IMR-90 (cell line): ENCODE measurements around the gene TMOD1. TPM values are rescaled to one million over a fixed set of nuclear protein-coding genes. Genes with fewer than 3 reads are reported as not detected.
A peak's percentile ranks its signal among the peaks of the same experiment; 100 is the strongest.

Source experiments
- ATAC-seq: fragments of 200-7000 bp; cut with Tn5 transposase; 2 replicates; pipeline ENCODE4 v1.9.1; 2020; ENCODE audit warnings: low read depth, mild to moderate bottlenecking, moderate library complexity
- BruUV-seq: library from RNA; stranded (reverse); fragments of 400-500 nt; replicated peaks from 2 replicates; lab custom pipeline; 2021; lab: Mats Ljungman, UMichigan
- CTCF ChIA-PET: fragments of 300-600 bp; formaldehyde crosslinking; extraction: SDS; loops from one replicate; lab custom pipeline; 2021; ENCODE audit warnings: antibody characterized with exemption; lab: Yijun Ruan, JAX
- POLR2A ChIA-PET: fragments of 300-600 bp; sonication (Branson Sonifier 250); formaldehyde crosslinking; loops from one replicate; lab custom pipeline; 2022; ENCODE audit warnings: antibody characterized with exemption; ENCODE audit not compliant: unreplicated experiment; lab: Charles Lee
- DNase-seq: peaks from one replicate; pipeline ENCODE4 v3.0.0; 2013
- H2AFZ ChIP-seq: replicated peaks from 2 replicates; pipeline ENCODE3; 2013; ENCODE audit warnings: low read length, mild to moderate bottlenecking; ENCODE audit not compliant: poor library complexity
- H2AK5ac ChIP-seq: 2 replicates; pipeline ENCODE4 v1.6.1; 2013; ENCODE audit warnings: low read depth, low read length, inconsistent platforms
- H2AK9ac ChIP-seq: replicated peaks from 2 replicates; pipeline ENCODE3; 2013; ENCODE audit warnings: mild to moderate bottlenecking, low read depth, low read length, moderate library complexity; ENCODE audit not compliant: poor library complexity
- H2BK120ac ChIP-seq: 2 replicates; pipeline ENCODE4 v1.6.1; 2013; ENCODE audit warnings: low read depth, low read length, inconsistent platforms
- H2BK15ac ChIP-seq: 3 replicates; pipeline ENCODE4 v1.6.1; 2013; ENCODE audit warnings: low read depth, low read length, inconsistent platforms
- H2BK20ac ChIP-seq: 2 replicates; pipeline ENCODE4 v1.6.1; 2013; ENCODE audit warnings: low read depth, mild to moderate bottlenecking, inconsistent platforms, low read length, moderate library complexity
- H2BK5ac ChIP-seq: 2 replicates; pipeline ENCODE4 v1.6.1; 2013; ENCODE audit warnings: mild to moderate bottlenecking, low read depth, low read length, inconsistent platforms; ENCODE audit not compliant: poor library complexity, severe bottlenecking
- H3K14ac ChIP-seq: replicated peaks from 2 replicates; pipeline ENCODE4 v1.6.1; 2013; ENCODE audit warnings: low read depth, low read length, inconsistent platforms
- H3K18ac ChIP-seq: 2 replicates; pipeline ENCODE4 v1.6.1; 2013; ENCODE audit warnings: low read depth, low read length, control low read depth
- H3K23ac ChIP-seq: 2 replicates; pipeline ENCODE4 v1.6.1; 2013; ENCODE audit warnings: low read depth, low read length, inconsistent platforms
- H3K27ac ChIP-seq: 2 replicates; pipeline ENCODE4 v1.5.1; 2013; ENCODE audit warnings: mild to moderate bottlenecking, control low read depth, low read length; ENCODE audit not compliant: insufficient read depth
- H3K27me3 ChIP-seq: 2 replicates; pipeline ENCODE4 v1.6.1; 2013; ENCODE audit warnings: low read length; ENCODE audit not compliant: control insufficient read depth, insufficient read depth
- H3K36me3 ChIP-seq: 2 replicates; pipeline ENCODE4 v1.6.1; 2013; ENCODE audit warnings: low read length, mixed read lengths; ENCODE audit not compliant: control insufficient read depth, insufficient read depth
- H3K4ac ChIP-seq: 2 replicates; pipeline ENCODE4 v1.6.1; 2013; ENCODE audit warnings: low read depth, low read length, inconsistent platforms
- H3K4me1 ChIP-seq: 2 replicates; pipeline ENCODE4 v1.6.1; 2013; ENCODE audit warnings: low read length, mixed read lengths; ENCODE audit not compliant: control insufficient read depth, insufficient read depth
- H3K4me2 ChIP-seq: 2 replicates; pipeline ENCODE4 v1.6.1; 2013; ENCODE audit warnings: low read depth, mild to moderate bottlenecking, control low read depth, low read length, moderate library complexity
- H3K4me3 ChIP-seq: 2 replicates; pipeline ENCODE4 v1.5.1; 2013; ENCODE audit warnings: low read depth, mild to moderate bottlenecking, control low read depth, low read length, moderate library complexity; ENCODE audit not compliant: insufficient read depth
- H3K56ac ChIP-seq: 2 replicates; pipeline ENCODE4 v1.6.1; 2013; ENCODE audit warnings: low read length, inconsistent platforms; ENCODE audit not compliant: insufficient read depth; ENCODE audit errors: extremely low read depth
- H3K79me1 ChIP-seq, 2 experiments: 2 replicates each; pipeline ENCODE4 v1.6.1; 2013; ENCODE audit warnings: low read length in 2 of 2, inconsistent platforms in 1 of 2, low read depth in 1 of 2
- H3K9ac ChIP-seq: 2 replicates; pipeline ENCODE4 v1.6.1; 2013; ENCODE audit warnings: low read depth, low read length, control low read depth
- H3K9me1 ChIP-seq: 2 replicates; pipeline ENCODE4 v1.6.1; 2013; ENCODE audit warnings: low read length, inconsistent platforms; ENCODE audit not compliant: insufficient read depth
- H3K9me3 ChIP-seq: 2 replicates; pipeline ENCODE4 v1.6.1; 2013; ENCODE audit warnings: low read length; ENCODE audit not compliant: control insufficient read depth, insufficient read depth
- H4K20me1 ChIP-seq: 2 replicates; pipeline ENCODE4 v1.6.1; 2013; ENCODE audit warnings: low read length, inconsistent platforms; ENCODE audit not compliant: insufficient read depth
- H4K5ac ChIP-seq: 2 replicates; pipeline ENCODE4 v1.6.1; 2013; ENCODE audit warnings: mild to moderate bottlenecking, low read depth, low read length, control low read depth
- H4K8ac ChIP-seq, 2 experiments: 2 replicates each; pipeline ENCODE4 v1.6.1; 2013; ENCODE audit warnings: low read depth in 2 of 2, low read length in 2 of 2, control low read depth in 1 of 2, inconsistent platforms in 1 of 2
- H4K91ac ChIP-seq: 2 replicates; pipeline ENCODE4 v1.6.1; 2013; ENCODE audit warnings: low read depth, low read length, inconsistent platforms; ENCODE audit not compliant: insufficient read depth
- BHLHE40 ChIP-seq: fragments of 150-350 bp; IDR thresholded peaks from 2 replicates; pipeline ENCODE4 v1.6.1; 2016; ENCODE audit warnings: mild to moderate bottlenecking, low read depth, low read length
- CHD1 ChIP-seq: IDR thresholded peaks from 2 replicates; pipeline ENCODE4 v1.6.1; 2012; ENCODE audit warnings: low read depth, low read length, improper control_type of control experiment
- NFE2L2 ChIP-seq: fragments of 150-350 bp; IDR thresholded peaks from 2 replicates; pipeline ENCODE4 v1.6.1; 2016; ENCODE audit warnings: low read depth, mild to moderate bottlenecking, low read length
- POLR2A ChIP-seq: IDR thresholded peaks from 2 replicates; pipeline ENCODE4 v1.6.1; 2012; ENCODE audit warnings: mild to moderate bottlenecking, low read depth, low read length
- RAD21 ChIP-seq: IDR thresholded peaks from 2 replicates; pipeline ENCODE4 v1.6.1; 2012; ENCODE audit warnings: low read length, improper control_type of control experiment
- RCOR1 ChIP-seq: IDR thresholded peaks from 2 replicates; pipeline ENCODE4 v1.6.1; 2012; ENCODE audit warnings: mild to moderate bottlenecking, low read length, improper control_type of control experiment; ENCODE audit not compliant: insufficient replicate concordance
- RFX5 ChIP-seq: IDR thresholded peaks from 2 replicates; pipeline ENCODE4 v1.8.0; 2012; ENCODE audit warnings: low read depth, mild to moderate bottlenecking, low read length, moderate library complexity
- WGBS, 2 experiments: methylation state at CpG; one replicate each; pipeline versions ENCODE4 v1.1.5 to v1.1.7; 2013; ENCODE audit warnings: missing lambda C conversion rate in 2 of 2; ENCODE audit not compliant: insufficient read length in 1 of 2; ENCODE audit errors: extremely low coverage in 2 of 2; 5-methylcytosine and 5-hydroxymethylcytosine counted together
- dilution Hi-C: fragments of 300-500 bp; cut with HindIII; formaldehyde crosslinking; loops from one replicate; pipeline ENCODE4 v1.14.3; 2018; ENCODE audit warnings: low sequenced_read_pairs; ENCODE audit not compliant: unreplicated experiment
- in situ Hi-C: fragments of 300-500 bp; cut with MboI; formaldehyde crosslinking; loops from 3 replicates; pipeline ENCODE4 v1.14.3; 2019; ENCODE audit warnings: low sequenced_read_pairs, inconsistent platforms, mixed read lengths
- intact Hi-C: fragments of 100-400 bp; cut with micrococcal nuclease; formaldehyde crosslinking; loops from 2 replicates; pipeline ENCODE4 v1.10.0; 2022
- polyA plus RNA-seq, 3 experiments: library from polyadenylated mRNA; depleted of rRNA; stranded (reverse); fragments of >200 nt; gene quantifications; 2 replicates each; pipeline ENCODE4 v1.2.3, GENCODE V29; 2012; ENCODE audit warnings: low replicate concordance in 1 of 3
- total RNA-seq: library from RNA; depleted of rRNA; stranded (reverse); fragments of >200 nt; gene quantifications from 2 replicates; pipeline ENCODE4 v1.2.3, GENCODE V29; 2012
- TF ChIP-seq, protein P1 (sequence below): fragments of 150-350 bp; IDR thresholded peaks from 2 replicates; pipeline ENCODE4 v1.6.1; 2017; ENCODE audit warnings: mild to moderate bottlenecking, antibody characterized with exemption, low read length, low read depth
- TF ChIP-seq, protein P2 (sequence below): fragments of 150-350 bp; IDR thresholded peaks from 2 replicates; pipeline ENCODE4 v1.6.1; 2016; ENCODE audit warnings: low read depth, mild to moderate bottlenecking, low read length, moderate library complexity, borderline replicate concordance
- TF ChIP-seq, protein P3 (sequence below): conservative IDR thresholded peaks from 2 replicates; pipeline ENCODE4 v1.5.1; 2012; ENCODE audit warnings: mild to moderate bottlenecking, low read depth, low read length, improper control_type of control experiment

TMOD1 gene
- total and polyA plus RNA-seq, 2 of the 4 experiments (the other 2 are of a cell fraction), result 0.18 to 0.38 TPM

DNA sequence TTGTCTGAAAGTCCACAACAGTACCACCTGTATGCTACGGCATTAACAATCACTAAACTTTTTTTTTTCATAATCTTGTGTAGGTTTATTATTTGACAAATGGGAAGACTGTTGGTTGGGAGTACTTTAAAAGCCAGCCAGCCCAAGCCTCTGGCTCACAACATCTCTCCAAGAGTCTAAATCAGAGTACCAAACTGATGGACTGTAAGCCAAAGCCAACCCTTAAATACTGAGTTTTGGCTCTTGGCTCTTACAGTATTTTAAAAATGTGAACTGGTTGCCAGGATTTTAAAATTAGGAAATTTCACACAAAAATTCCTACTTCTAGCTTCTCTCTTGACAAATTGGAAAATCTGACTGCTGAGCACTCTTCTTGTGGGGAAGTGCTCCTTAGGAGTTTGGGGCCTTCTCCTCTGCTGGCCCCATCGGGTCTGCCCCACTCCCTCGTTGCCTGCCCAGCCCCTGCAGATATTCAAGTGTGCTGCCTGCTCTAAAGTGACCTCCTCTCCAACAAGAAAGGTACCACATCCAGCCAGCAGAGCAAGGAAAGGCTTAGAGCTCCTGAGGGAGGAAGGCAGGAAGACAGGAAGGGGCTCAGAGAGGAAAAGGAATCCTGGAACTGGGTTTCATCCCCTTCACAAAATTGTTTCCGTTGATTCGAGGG, 21.8 kb upstream of the TMOD1 start:
- no CpG with 5 or more reads among the region's 5 CpGs for WGBS, 2 experiments
- H2AK9ac ChIP-seq, result no peak overlapping the region
- H4K8ac ChIP-seq, result no peak overlapping the region
- no peak overlapping the region for H2AK5ac ChIP-seq
- peak overlapping the region; percentile 35 for H2BK20ac ChIP-seq
- H2AFZ ChIP-seq, result no peak overlapping the region
- H3K4ac ChIP-seq, result 0 out of 2 replicates have a peak overlapping the region, but pooled peaks have one; percentile 1
- H2BK120ac ChIP-seq, result no peak overlapping the region
- H3K14ac ChIP-seq, result peak overlapping the region; percentile 58; the same call in 1 of the 2 replicates
- in situ Hi-C loops, result no loop called here
- BruUV-seq, result no TSS peak
- no peak overlapping the region for H3K56ac ChIP-seq
- H3K4me3 ChIP-seq, result no peak overlapping the region
- no peaks in the 10 kb centered on the region for H3K27me3 ChIP-seq
- CTCF ChIA-PET, result interaction anchor here (1.0 to 1.7 kb wide), 2 partner anchors 8 to 136 kb away, joined by 3 to 8 read pairs; no protein-coding TSS in a partner anchor
- intact Hi-C loops, result no loop called here
- H3K36me3 ChIP-seq, result peaks cover 4% of the 10 kb centered on the region; the same call in 1 of the 2 replicates
- H3K9me3 ChIP-seq, result no peaks in the 10 kb centered on the region
- no peaks in the 10 kb centered on the region; the same call in 1 of the 2 replicates for H3K9me1 ChIP-seq
- no peaks in the 10 kb centered on the region; the same call in 1 of the 2 replicates for H4K20me1 ChIP-seq
- no peak overlapping the region for H3K9ac ChIP-seq
- POLR2A ChIA-PET, result no interaction called here
- H3K27ac ChIP-seq, result no peak overlapping the region
- H3K79me1 ChIP-seq, result no peaks in the 10 kb centered on the region
- no peak overlapping the region; the same call in 1 of the 2 replicates for H4K5ac ChIP-seq
- 0 out of 2 replicates have a peak overlapping the region, but pooled peaks have one; percentile 13 for H4K91ac ChIP-seq
- no peak overlapping the region for H2BK5ac ChIP-seq
- no peak overlapping the region for H3K23ac ChIP-seq
- H3K4me1 ChIP-seq, result peaks cover 9% of the 10 kb centered on the region
- H3K4me2 ChIP-seq, result no peak overlapping the region
- DNase-seq, result no peak
- TF ChIP-seq, protein P1, sequence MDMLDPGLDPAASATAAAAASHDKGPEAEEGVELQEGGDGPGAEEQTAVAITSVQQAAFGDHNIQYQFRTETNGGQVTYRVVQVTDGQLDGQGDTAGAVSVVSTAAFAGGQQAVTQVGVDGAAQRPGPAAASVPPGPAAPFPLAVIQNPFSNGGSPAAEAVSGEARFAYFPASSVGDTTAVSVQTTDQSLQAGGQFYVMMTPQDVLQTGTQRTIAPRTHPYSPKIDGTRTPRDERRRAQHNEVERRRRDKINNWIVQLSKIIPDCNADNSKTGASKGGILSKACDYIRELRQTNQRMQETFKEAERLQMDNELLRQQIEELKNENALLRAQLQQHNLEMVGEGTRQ, result no peak
- no peak for TF ChIP-seq CHD1
- TF ChIP-seq RAD21, result no peak
- no peak for TF ChIP-seq RCOR1
- TF ChIP-seq, protein P2, sequence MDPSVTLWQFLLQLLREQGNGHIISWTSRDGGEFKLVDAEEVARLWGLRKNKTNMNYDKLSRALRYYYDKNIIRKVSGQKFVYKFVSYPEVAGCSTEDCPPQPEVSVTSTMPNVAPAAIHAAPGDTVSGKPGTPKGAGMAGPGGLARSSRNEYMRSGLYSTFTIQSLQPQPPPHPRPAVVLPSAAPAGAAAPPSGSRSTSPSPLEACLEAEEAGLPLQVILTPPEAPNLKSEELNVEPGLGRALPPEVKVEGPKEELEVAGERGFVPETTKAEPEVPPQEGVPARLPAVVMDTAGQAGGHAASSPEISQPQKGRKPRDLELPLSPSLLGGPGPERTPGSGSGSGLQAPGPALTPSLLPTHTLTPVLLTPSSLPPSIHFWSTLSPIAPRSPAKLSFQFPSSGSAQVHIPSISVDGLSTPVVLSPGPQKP, result no peak
- no peak for TF ChIP-seq POLR2A
- TF ChIP-seq BHLHE40, result no peak
- no peak for TF ChIP-seq RFX5
- no peak for TF ChIP-seq NFE2L2
- TF ChIP-seq, protein P3, sequence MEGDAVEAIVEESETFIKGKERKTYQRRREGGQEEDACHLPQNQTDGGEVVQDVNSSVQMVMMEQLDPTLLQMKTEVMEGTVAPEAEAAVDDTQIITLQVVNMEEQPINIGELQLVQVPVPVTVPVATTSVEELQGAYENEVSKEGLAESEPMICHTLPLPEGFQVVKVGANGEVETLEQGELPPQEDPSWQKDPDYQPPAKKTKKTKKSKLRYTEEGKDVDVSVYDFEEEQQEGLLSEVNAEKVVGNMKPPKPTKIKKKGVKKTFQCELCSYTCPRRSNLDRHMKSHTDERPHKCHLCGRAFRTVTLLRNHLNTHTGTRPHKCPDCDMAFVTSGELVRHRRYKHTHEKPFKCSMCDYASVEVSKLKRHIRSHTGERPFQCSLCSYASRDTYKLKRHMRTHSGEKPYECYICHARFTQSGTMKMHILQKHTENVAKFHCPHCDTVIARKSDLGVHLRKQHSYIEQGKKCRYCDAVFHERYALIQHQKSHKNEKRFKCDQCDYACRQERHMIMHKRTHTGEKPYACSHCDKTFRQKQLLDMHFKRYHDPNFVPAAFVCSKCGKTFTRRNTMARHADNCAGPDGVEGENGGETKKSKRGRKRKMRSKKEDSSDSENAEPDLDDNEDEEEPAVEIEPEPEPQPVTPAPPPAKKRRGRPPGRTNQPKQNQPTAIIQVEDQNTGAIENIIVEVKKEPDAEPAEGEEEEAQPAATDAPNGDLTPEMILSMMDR, result no peak
- ATAC-seq, result no peak
- H2BK15ac ChIP-seq, result no peak overlapping the region
- no peak overlapping the region for H3K18ac ChIP-seq
- dilution Hi-C loops, result no loop called here
